GM23338 (cell line): ENCODE data around the gene OR2C1. TPM values are rescaled to one million over a fixed set of nuclear protein-coding genes. Genes with fewer than 3 reads are reported as not detected.

ENCODE experiments used
- ATAC-seq: fragments of 200-7000 bp; cut with Tn5 transposase; 3 replicates; pipeline ENCODE4 v1.9.1; 2020
- DNase-seq: peaks from one replicate; pipeline ENCODE4 v3.0.0-alpha.2; 2015; ENCODE audit warnings: low spot score
- H2AFZ ChIP-seq: fragments of 200-600 bp; sonication (generic); 2 replicates; pipeline ENCODE4 v1.8.0; 2016; ENCODE audit warnings: antibody characterized with exemption, mild to moderate bottlenecking, moderate library complexity
- H3F3A ChIP-seq: fragments of 200-600 bp; sonication (generic); replicated peaks from 2 replicates; pipeline ENCODE4 v1.8.0; 2017; ENCODE audit warnings: antibody characterized with exemption, mixed run types, low read depth
- H3K27ac ChIP-seq: fragments of 200-600 bp; sonication (generic); 2 replicates; pipeline ENCODE4 v1.6.1; 2016; ENCODE audit warnings: low read depth
- H3K27me3 ChIP-seq: fragments of 200-600 bp; sonication (generic); 2 replicates; pipeline ENCODE4 v1.8.0; 2016; ENCODE audit warnings: mild to moderate bottlenecking, mixed run types, moderate library complexity; ENCODE audit not compliant: insufficient read depth
- H3K36me3 ChIP-seq: fragments of 200-600 bp; sonication (generic); 2 replicates; pipeline ENCODE4 v1.8.0; 2016; ENCODE audit warnings: mild to moderate bottlenecking; ENCODE audit not compliant: insufficient read depth
- H3K4me1 ChIP-seq: fragments of 200-600 bp; sonication (generic); 2 replicates; pipeline ENCODE4 v1.8.0; 2016; ENCODE audit warnings: mild to moderate bottlenecking, moderate library complexity; ENCODE audit not compliant: insufficient read depth
- H3K4me2 ChIP-seq: fragments of 200-600 bp; sonication (generic); 2 replicates; pipeline ENCODE4 v1.7.1; 2017; ENCODE audit warnings: mixed run types
- H3K4me3 ChIP-seq: fragments of 200-600 bp; sonication (generic); 2 replicates; pipeline ENCODE4 v1.6.1; 2016; ENCODE audit warnings: mixed run types
- H3K79me2 ChIP-seq: fragments of 200-600 bp; sonication (generic); replicated peaks from 2 replicates; pipeline ENCODE4 v1.8.0; 2017; ENCODE audit warnings: mild to moderate bottlenecking; ENCODE audit not compliant: insufficient read depth
- H3K9me2 ChIP-seq: fragments of 200-600 bp; sonication (generic); 2 replicates; pipeline ENCODE4 v1.8.0; 2017; ENCODE audit not compliant: insufficient read depth
- H4K20me1 ChIP-seq: fragments of 200-600 bp; sonication (generic); replicated peaks from 2 replicates; pipeline ENCODE4 v1.8.0; 2017; ENCODE audit warnings: mild to moderate bottlenecking; ENCODE audit not compliant: insufficient read depth
- H3K27ac Mint-ChIP-seq: 2 replicates; pipeline ENCODE4 v1.8.0; 2020; ENCODE audit warnings: inconsistent platforms, mild to moderate bottlenecking, moderate library complexity, mixed read lengths
- H3K27me3 Mint-ChIP-seq: 3 replicates; pipeline ENCODE4 v1.8.0; 2022; ENCODE audit warnings: low read depth, mild to moderate bottlenecking, moderate library complexity, mixed read lengths, inconsistent platforms; ENCODE audit not compliant: insufficient read depth, poor library complexity
- H3K36me3 Mint-ChIP-seq: 3 replicates; pipeline ENCODE4 v1.8.0; 2021; ENCODE audit warnings: low read depth, mild to moderate bottlenecking, inconsistent platforms, moderate library complexity, mixed read lengths
- H3K4me1 Mint-ChIP-seq: 3 replicates; pipeline ENCODE4 v1.8.0; 2020; ENCODE audit warnings: mild to moderate bottlenecking, inconsistent platforms, mixed read lengths
- H3K4me3 Mint-ChIP-seq: 3 replicates; pipeline ENCODE4 v1.8.0; 2021; ENCODE audit warnings: moderate library complexity, mild to moderate bottlenecking, inconsistent platforms, mixed read lengths
- H3K9me3 Mint-ChIP-seq: 3 replicates; pipeline ENCODE4 v1.8.0; 2020; ENCODE audit warnings: moderate library complexity, mild to moderate bottlenecking, inconsistent platforms, mixed read lengths
- ETS1 ChIP-seq: IDR thresholded peaks from 2 replicates; pipeline ENCODE4 v1.6.1; 2016; ENCODE audit warnings: antibody characterized with exemption
- EZH2phosphoT487 ChIP-seq: fragments of 200-600 bp; sonication (generic); IDR thresholded peaks from one replicate; pipeline ENCODE4 v1.8.1; 2018; ENCODE audit warnings: antibody characterized with exemption; ENCODE audit not compliant: unreplicated experiment
- POLR2AphosphoS5 ChIP-seq: IDR thresholded peaks from 2 replicates; pipeline ENCODE4 v1.6.1; 2016; ENCODE audit warnings: antibody characterized with exemption, low read depth
- ZNF331 ChIP-seq: fragments of 250-450 bp; sonication (Bioruptor Pico); IDR thresholded peaks from 2 replicates; pipeline ENCODE4 v1.5.0; 2020; ENCODE audit warnings: low read depth, mild to moderate bottlenecking, moderate library complexity
- ZNF462 ChIP-seq: fragments of 250-450 bp; sonication (Bioruptor Pico); IDR thresholded peaks from 2 replicates; pipeline ENCODE4 v1.5.0; 2020; ENCODE audit warnings: mild to moderate bottlenecking, moderate library complexity
- polyA plus RNA-seq: library from polyadenylated mRNA; unstranded; fragments of >200 nt; fragmentation: Nextera tagmentation; extraction: Ambion mirVana; gene quantifications from 2 replicates; pipeline ENCODE4 v1.2.1, GENCODE V29; 2016
- total RNA-seq: library from RNA; depleted of rRNA; stranded (reverse); fragments of >200 nt; shearing (Covaris generic); gene quantifications from 2 replicates; pipeline ENCODE4 v1.2.3, GENCODE V29; 2014

The OR2C1 gene
- total and polyA plus RNA-seq, 2 experiments from 2014 or later: not detected

GRCh38 chr16:3327514-3327913, 28.2 kb upstream of the OR2C1 start (continued):
- TF ChIP-seq ETS1 (no peak), ZNF462 (CRISPR knock-in tag) (no peak)

- no peaks in the 10 kb centered on the region for H4K20me1 ChIP-seq
- no peak overlapping the region for H2AFZ ChIP-seq
- H3F3A ChIP-seq: no peaks in the 10 kb centered on the region
- H3K27ac ChIP-seq: no peak overlapping the region
- Mint-ChIP-seq H3K9me3 (peaks cover 61% of the 10 kb centered on the region), H3K4me1 (no peaks in the 10 kb centered on the region), H3K27me3 (no peaks in the 10 kb centered on the region), H3K36me3 (no peaks in the 10 kb centered on the region; the same call in 2 of the 3 replicates), H3K4me3 (no peak overlapping the region), H3K27ac (no peak overlapping the region)
- ATAC-seq (no peak), DNase-seq (no peak)
- H3K79me2 ChIP-seq: no peaks in the 10 kb centered on the region
- H3K36me3 ChIP-seq: no peaks in the 10 kb centered on the region
- no peaks in the 10 kb centered on the region for H3K27me3 ChIP-seq
- TF ChIP-seq EZH2phosphoT487 (no peak), ZNF331 (CRISPR knock-in tag) (no peak), POLR2AphosphoS5 (no peak), ZNF462 (CRISPR knock-in tag) (no peak)
- H3K4me1 ChIP-seq: no peaks in the 10 kb centered on the region
- H3K9me2 ChIP-seq: no peaks in the 10 kb centered on the region
- no peak overlapping the region for H3K4me2 ChIP-seq
- H3K4me3 ChIP-seq: no peak overlapping the region
Observed at GRCh38 chr16:3328104-3328503, 27.6 kb upstream of the OR2C1 start.
